ENCODE data around the gene PPM1D. TPM values are rescaled to one million over a fixed set of nuclear protein-coding genes. Genes with fewer than 3 reads are reported as not detected.

PPM1D gene
- total and polyA plus RNA-seq, 2 of the 13 experiments (the other 11 are each of a cell fraction or from before 2014, with no cell fraction given), result 8.0 to 26.2 TPM

DNA sequence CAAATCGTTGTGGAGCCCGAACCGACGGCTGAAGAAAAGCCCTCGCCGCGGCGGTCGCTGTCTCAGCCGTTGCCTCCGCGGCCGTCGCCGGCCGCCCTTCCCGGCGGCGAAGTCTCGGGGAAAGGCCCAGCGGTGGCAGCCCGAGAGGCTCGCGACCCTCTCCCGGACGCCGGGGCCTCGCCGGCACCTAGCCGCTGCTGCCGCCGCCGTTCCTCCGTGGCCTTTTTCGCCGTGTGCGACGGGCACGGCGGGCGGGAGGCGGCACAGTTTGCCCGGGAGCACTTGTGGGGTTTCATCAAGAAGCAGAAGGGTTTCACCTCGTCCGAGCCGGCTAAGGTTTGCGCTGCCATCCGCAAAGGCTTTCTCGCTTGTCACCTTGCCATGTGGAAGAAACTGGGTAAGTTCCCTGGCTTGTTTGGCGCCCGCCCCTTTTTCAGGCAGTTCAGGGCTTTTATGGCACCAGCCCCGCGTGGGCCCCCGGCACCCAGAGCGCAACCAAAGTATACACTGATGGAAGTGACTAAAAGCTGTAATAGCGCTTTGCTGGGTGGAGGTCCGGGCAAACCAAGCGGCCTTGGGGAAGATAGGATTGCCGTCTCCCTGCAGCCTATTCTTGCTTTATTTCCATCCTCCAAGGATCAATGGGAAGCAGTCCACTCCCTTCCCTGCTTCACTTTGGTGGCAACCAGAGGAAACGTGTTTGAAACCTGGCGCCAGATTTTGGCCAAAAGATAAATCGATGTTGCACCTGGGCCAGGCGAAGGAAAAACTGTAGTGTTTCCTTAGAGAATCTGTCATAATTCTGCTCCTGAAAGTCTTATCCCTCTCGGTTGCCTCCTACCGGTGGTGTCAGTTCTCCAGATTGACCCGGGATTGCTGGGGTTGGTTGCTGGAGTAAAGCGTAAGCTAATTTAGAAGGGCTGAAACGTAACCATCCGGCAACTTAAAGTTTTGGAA, 775 bp downstream of the PPM1D start (continued):
- TF ChIP-seq, protein P1, sequence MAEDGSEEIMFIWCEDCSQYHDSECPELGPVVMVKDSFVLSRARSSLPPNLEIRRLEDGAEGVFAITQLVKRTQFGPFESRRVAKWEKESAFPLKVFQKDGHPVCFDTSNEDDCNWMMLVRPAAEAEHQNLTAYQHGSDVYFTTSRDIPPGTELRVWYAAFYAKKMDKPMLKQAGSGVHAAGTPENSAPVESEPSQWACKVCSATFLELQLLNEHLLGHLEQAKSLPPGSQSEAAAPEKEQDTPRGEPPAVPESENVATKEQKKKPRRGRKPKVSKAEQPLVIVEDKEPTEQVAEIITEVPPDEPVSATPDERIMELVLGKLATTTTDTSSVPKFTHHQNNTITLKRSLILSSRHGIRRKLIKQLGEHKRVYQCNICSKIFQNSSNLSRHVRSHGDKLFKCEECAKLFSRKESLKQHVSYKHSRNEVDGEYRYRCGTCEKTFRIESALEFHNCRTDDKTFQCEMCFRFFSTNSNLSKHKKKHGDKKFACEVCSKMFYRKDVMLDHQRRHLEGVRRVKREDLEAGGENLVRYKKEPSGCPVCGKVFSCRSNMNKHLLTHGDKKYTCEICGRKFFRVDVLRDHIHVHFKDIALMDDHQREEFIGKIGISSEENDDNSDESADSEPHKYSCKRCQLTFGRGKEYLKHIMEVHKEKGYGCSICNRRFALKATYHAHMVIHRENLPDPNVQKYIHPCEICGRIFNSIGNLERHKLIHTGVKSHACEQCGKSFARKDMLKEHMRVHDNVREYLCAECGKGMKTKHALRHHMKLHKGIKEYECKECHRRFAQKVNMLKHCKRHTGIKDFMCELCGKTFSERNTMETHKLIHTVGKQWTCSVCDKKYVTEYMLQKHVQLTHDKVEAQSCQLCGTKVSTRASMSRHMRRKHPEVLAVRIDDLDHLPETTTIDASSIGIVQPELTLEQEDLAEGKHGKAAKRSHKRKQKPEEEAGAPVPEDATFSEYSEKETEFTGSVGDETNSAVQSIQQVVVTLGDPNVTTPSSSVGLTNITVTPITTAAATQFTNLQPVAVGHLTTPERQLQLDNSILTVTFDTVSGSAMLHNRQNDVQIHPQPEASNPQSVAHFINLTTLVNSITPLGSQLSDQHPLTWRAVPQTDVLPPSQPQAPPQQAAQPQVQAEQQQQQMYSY (CRISPR knock-in tag; IDR thresholded peaks at IDR 0.05), result no peak; the same call in 1 of the 2 replicates
- TF ChIP-seq NAIF1 (CRISPR knock-in tag; IDR thresholded peaks at IDR 0.05; ENCODE audit: borderline replicate concordance) (no peak), BRD4 (CRISPR knock-in tag; IDR thresholded peaks at IDR 0.05) (no peak), SP140L (CRISPR knock-in tag; IDR thresholded peaks at IDR 0.05; ENCODE audit: borderline replicate concordance) (no peak), ZNF232 (CRISPR knock-in tag; IDR thresholded peaks at IDR 0.05; ENCODE audit: borderline replicate concordance) (no peak), ZNF331 (CRISPR knock-in tag; IDR thresholded peaks at IDR 0.05) (no peak), ATRX (CRISPR knock-in tag; IDR thresholded peaks at IDR 0.05; ENCODE audit: borderline replicate concordance) (no peak), ZSCAN20 (CRISPR knock-in tag; IDR thresholded peaks at IDR 0.05; ENCODE audit: borderline replicate concordance) (0 out of 2 replicates have a peak, but pooled peaks have one; percentile 10), SAFB2 (CRISPR knock-in tag; IDR thresholded peaks at IDR 0.05; ENCODE audit: borderline replicate concordance, low read depth) (no peak), CHD4 (IDR thresholded peaks at IDR 0.05; ENCODE audit: borderline replicate concordance, low read length) (peak; percentile 18; the same call in 1 of the 2 replicates), NFE2L1 (CRISPR knock-in tag; IDR thresholded peaks at IDR 0.05; ENCODE audit: borderline replicate concordance) (no peak), FLYWCH1 (CRISPR knock-in tag; IDR thresholded peaks at IDR 0.05) (0 out of 2 replicates have a peak, but pooled peaks have one; percentile 70), RCOR2 (CRISPR knock-in tag; IDR thresholded peaks at IDR 0.05) (no peak), JARID2 (CRISPR knock-in tag; IDR thresholded peaks at IDR 0.05; ENCODE audit: insufficient replicate concordance) (no peak), ZNF225 (CRISPR knock-in tag; IDR thresholded peaks at IDR 0.05) (no peak), ZNF572 (CRISPR knock-in tag; IDR thresholded peaks at IDR 0.05) (peak; percentile 88)
- TF ChIP-seq, protein P2, sequence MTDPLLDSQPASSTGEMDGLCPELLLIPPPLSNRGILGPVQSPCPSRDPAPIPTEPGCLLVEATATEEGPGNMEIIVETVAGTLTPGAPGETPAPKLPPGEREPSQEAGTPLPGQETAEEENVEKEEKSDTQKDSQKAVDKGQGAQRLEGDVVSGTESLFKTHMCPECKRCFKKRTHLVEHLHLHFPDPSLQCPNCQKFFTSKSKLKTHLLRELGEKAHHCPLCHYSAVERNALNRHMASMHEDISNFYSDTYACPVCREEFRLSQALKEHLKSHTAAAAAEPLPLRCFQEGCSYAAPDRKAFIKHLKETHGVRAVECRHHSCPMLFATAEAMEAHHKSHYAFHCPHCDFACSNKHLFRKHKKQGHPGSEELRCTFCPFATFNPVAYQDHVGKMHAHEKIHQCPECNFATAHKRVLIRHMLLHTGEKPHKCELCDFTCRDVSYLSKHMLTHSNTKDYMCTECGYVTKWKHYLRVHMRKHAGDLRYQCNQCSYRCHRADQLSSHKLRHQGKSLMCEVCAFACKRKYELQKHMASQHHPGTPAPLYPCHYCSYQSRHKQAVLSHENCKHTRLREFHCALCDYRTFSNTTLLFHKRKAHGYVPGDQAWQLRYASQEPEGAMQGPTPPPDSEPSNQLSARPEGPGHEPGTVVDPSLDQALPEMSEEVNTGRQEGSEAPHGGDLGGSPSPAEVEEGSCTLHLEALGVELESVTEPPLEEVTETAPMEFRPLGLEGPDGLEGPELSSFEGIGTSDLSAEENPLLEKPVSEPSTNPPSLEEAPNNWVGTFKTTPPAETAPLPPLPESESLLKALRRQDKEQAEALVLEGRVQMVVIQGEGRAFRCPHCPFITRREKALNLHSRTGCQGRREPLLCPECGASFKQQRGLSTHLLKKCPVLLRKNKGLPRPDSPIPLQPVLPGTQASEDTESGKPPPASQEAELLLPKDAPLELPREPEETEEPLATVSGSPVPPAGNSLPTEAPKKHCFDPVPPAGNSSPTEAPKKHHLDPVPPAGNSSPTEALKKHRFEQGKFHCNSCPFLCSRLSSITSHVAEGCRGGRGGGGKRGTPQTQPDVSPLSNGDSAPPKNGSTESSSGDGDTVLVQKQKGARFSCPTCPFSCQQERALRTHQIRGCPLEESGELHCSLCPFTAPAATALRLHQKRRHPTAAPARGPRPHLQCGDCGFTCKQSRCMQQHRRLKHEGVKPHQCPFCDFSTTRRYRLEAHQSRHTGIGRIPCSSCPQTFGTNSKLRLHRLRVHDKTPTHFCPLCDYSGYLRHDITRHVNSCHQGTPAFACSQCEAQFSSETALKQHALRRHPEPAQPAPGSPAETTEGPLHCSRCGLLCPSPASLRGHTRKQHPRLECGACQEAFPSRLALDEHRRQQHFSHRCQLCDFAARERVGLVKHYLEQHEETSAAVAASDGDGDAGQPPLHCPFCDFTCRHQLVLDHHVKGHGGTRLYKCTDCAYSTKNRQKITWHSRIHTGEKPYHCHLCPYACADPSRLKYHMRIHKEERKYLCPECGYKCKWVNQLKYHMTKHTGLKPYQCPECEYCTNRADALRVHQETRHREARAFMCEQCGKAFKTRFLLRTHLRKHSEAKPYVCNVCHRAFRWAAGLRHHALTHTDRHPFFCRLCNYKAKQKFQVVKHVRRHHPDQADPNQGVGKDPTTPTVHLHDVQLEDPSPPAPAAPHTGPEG (CRISPR knock-in tag; IDR thresholded peaks at IDR 0.05), result no peak; the same call in 1 of the 2 replicates
- TF ChIP-seq, protein P3, sequence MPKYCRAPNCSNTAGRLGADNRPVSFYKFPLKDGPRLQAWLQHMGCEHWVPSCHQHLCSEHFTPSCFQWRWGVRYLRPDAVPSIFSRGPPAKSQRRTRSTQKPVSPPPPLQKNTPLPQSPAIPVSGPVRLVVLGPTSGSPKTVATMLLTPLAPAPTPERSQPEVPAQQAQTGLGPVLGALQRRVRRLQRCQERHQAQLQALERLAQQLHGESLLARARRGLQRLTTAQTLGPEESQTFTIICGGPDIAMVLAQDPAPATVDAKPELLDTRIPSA (CRISPR knock-in tag; IDR thresholded peaks at IDR 0.05; ENCODE audit: borderline replicate concordance), result no peak

Data from HepG2 (cell line).